ENCODE data around the gene ST6GALNAC1. TPM values are rescaled to one million over a fixed set of nuclear protein-coding genes. Genes with fewer than 3 reads are reported as not detected.

The ST6GALNAC1 gene
- total and polyA plus RNA-seq, 7 donors: 0.38 to 3.6 (median 0.56) TPM

DNA sequence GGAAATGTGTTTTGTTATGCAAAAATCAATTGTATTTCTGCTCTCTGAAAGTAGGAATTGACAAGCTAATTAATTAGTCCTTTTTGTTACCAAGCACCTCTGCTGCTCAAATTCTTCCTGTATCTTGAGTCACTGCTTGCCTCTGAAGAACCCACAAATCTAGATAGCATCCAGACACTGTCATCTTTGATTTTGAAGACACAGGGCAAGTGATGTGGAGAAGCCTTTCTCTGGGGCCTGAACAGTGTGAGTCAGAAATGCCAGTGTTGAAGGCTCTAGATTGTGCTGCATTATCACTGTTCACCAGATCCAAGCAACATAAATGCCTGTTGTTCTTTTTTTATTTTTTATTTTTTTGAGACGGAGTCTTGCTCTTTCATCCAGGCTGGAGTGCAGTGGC, 10.9 kb upstream of the ST6GALNAC1 start:
- TF ChIP-seq, protein P1, sequence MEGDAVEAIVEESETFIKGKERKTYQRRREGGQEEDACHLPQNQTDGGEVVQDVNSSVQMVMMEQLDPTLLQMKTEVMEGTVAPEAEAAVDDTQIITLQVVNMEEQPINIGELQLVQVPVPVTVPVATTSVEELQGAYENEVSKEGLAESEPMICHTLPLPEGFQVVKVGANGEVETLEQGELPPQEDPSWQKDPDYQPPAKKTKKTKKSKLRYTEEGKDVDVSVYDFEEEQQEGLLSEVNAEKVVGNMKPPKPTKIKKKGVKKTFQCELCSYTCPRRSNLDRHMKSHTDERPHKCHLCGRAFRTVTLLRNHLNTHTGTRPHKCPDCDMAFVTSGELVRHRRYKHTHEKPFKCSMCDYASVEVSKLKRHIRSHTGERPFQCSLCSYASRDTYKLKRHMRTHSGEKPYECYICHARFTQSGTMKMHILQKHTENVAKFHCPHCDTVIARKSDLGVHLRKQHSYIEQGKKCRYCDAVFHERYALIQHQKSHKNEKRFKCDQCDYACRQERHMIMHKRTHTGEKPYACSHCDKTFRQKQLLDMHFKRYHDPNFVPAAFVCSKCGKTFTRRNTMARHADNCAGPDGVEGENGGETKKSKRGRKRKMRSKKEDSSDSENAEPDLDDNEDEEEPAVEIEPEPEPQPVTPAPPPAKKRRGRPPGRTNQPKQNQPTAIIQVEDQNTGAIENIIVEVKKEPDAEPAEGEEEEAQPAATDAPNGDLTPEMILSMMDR (IDR thresholded peaks at IDR 0.05): no peak
- Histone ChIP-seq H3K27me3 (ENCODE audit: insufficient read depth in 3 of 3, low read length in 2 of 3) (no peaks in the 10 kb centered on the region), H3K4me3 (no peak overlapping the region), H3K9me3 (no peaks in the 10 kb centered on the region), H3K4me1 (no peaks in the 10 kb centered on the region), H3K36me3 (ENCODE audit: insufficient read depth in 1 of 2, low read depth in 1 of 2) (no peaks in the 10 kb centered on the region), H3K27ac (no peak overlapping the region)
- ATAC-seq: no peak
- intact Hi-C loops (cut with DNase I): no loop called here
- no peak for DNase-seq
- 92 to 100% (median 98%) methylated on average over 1 of the region's 1 CpG for WGBS, 3 donors

DNA sequence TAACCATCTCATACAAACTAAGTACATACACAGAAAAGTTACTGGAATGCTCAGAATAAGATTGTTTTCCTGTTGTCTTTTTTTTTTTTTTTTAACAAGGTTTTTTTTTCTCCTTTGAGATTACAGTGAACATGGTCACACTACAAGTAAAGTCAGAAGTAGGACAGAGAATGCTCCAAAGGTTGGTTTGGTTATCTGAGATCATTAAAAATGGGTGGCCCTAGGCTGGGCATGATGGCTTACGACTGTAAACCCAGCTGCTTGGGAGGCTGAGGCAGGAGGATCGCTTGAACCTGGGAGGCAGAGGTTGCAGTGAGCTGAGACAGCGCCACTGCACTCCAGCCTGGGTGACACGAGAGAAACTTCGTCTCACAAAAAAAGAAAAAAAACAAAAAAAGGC, 6.9 kb upstream of the ST6GALNAC1 start:
- no peak for DNase-seq
- H3K27ac ChIP-seq: no peak overlapping the region
- H3K36me3 ChIP-seq (ENCODE audit: insufficient read depth in 1 of 2, low read depth in 1 of 2): no peaks in the 10 kb centered on the region
- no peaks in the 10 kb centered on the region for H3K27me3 ChIP-seq (ENCODE audit: insufficient read depth in 3 of 3, low read length in 2 of 3)
- ATAC-seq: no peak
- 82 to 85% (median 83%) methylated on average over 5 of the region's 5 CpGs for WGBS, 3 donors
- intact Hi-C loops (cut with DNase I): no loop called here
- H3K4me1 ChIP-seq: no peaks in the 10 kb centered on the region
- no peak overlapping the region for H3K4me3 ChIP-seq
- TF ChIP-seq, protein P1 (IDR thresholded peaks at IDR 0.05): no peak
- no peaks in the 10 kb centered on the region for H3K9me3 ChIP-seq

DNA sequence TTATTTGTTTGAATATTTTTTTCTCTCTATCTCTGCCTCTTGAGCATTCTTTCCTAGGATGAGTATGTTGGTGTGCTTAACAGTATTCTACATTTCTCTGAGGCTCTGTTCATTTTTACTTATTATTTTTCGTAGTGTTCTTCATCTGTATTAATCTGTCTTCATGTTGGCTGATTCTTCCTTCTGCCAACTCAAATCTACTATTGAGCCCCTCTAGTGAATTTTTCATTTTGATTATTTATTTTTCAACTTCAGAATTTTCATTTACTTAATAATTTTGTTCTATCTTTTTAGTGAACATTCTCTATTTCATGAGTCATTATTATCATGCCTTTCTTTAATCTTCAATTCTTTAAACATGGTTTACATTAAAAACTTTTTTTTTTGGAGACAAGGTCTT, 3.2 kb upstream of the ST6GALNAC1 start:
- no peaks in the 10 kb centered on the region for H3K27me3 ChIP-seq (ENCODE audit: insufficient read depth in 3 of 3, low read length in 2 of 3)
- no peak overlapping the region for H3K27ac ChIP-seq
- WGBS, 3 donors: 71 to 93% (median 88%) methylated on average over 1 of the region's 1 CpG
- no peaks in the 10 kb centered on the region for H3K36me3 ChIP-seq (ENCODE audit: insufficient read depth in 1 of 2, low read depth in 1 of 2)
- H3K9me3 ChIP-seq: no peaks in the 10 kb centered on the region
- no peaks in the 10 kb centered on the region for H3K4me1 ChIP-seq
- H3K4me3 ChIP-seq: no peak overlapping the region
- TF ChIP-seq, protein P1 (IDR thresholded peaks at IDR 0.05): no peak
- intact Hi-C loops (cut with DNase I): no loop called here
- DNase-seq: no peak
- no peak for ATAC-seq

DNA sequence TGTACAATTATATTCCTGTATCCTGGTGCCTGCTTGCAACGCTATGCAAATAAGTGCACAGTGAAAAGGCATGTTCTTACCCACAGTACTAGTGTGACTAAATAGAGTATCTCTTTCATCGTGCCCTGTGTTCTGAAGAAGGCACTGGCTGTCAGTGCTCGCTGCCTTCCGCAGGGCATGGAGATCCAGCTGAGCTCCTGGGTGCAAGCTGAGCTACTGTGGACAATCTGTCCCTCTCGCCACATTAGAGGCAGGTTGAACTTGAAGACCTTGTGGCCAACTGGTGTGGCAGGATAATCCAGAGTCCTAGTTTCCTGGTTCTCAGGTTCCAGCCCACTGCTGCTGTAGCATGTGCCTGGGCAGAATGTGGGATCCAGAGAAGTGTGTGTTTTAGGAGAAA, 1.9 kb upstream of the ST6GALNAC1 start:
- intact Hi-C loops (cut with DNase I): no loop called here
- TF ChIP-seq, protein P1 (IDR thresholded peaks at IDR 0.05): no peak
- WGBS, 3 donors: 27 to 72% (median 70%) methylated on average over 5 of the region's 5 CpGs
- Histone ChIP-seq H3K27me3 (ENCODE audit: insufficient read depth in 3 of 3, low read length in 2 of 3) (no peaks in the 10 kb centered on the region), H3K4me1 (no peaks in the 10 kb centered on the region), H3K27ac (no peak overlapping the region), H3K9me3 (no peaks in the 10 kb centered on the region), H3K4me3 (no peak overlapping the region), H3K36me3 (ENCODE audit: insufficient read depth in 1 of 2, low read depth in 1 of 2) (no peaks in the 10 kb centered on the region)
- ATAC-seq (no peak), DNase-seq (no peak)

DNA sequence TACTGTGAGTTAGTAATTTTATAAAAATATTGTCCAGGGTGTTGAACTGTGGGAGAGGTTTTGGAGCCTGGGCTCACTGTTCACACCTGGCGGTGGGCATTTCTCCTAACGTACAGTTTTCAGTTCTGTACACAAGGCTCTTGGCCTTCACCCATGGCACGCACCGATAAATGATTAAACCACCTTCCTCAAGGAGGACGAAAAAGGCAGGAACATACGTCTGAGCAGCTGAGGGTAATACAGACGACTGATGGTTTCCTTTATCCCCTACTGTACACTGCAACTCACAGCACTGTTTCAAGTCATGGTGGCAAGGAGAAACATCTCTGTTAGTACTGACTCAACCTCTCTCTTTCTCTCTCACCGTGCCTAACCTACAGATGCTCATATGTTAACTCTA, 1.4 kb upstream of the ST6GALNAC1 start:
- no peaks in the 10 kb centered on the region for H3K36me3 ChIP-seq (ENCODE audit: insufficient read depth in 1 of 2, low read depth in 1 of 2)
- intact Hi-C loops (cut with DNase I): no loop called here
- H3K27me3 ChIP-seq (ENCODE audit: insufficient read depth in 3 of 3, low read length in 2 of 3): peaks cover 0 to 2% (median 0%) of the 10 kb centered on the region in 3 donors
- no peak for DNase-seq
- 77 to 83% (median 78%) methylated on average over 8 of the region's 8 CpGs for WGBS, 3 donors
- TF ChIP-seq, protein P1 (IDR thresholded peaks at IDR 0.05): no peak
- no peaks in the 10 kb centered on the region for H3K9me3 ChIP-seq
- H3K4me1 ChIP-seq: no peaks in the 10 kb centered on the region
- no peak overlapping the region for H3K4me3 ChIP-seq
- ATAC-seq: no peak
- H3K27ac ChIP-seq: no peak overlapping the region

All from psoas muscle (tissue), 8 donors.